Mucosa of gallbladder (tissue), 1 donor: ENCODE results near the gene OR4C45. TPM values are rescaled to one million over a fixed set of nuclear protein-coding genes. Genes with fewer than 3 reads are reported as not detected.
"Not testable (repeated sequence)": the region's sequence is repeated elsewhere in the genome, so short reads cannot be mapped to it uniquely, and the experiment has no call there.

Experiments
- DNase-seq: peaks from one replicate; pipeline ENCODE4 v3.0.0-alpha.2; 2020; ENCODE audit warnings: low spot score
- total RNA-seq: library from RNA; stranded (reverse); gene quantifications from one replicate; pipeline ENCODE4 v1.2.1, GENCODE V29; 2021
- donor health status: DM: no; HTN: no; CAD: no.

OR4C45 gene
- not detected for total RNA-seq

- DNase-seq = no peak
Measured at GRCh38 chr11:50032574-50032973, at the start of gene OR4C45. Gene OR4C45, plus strand, starts transcription at chr11:50032874.

GRCh38 chr11:49995565-49995964 lies 37.1 kb upstream of the OR4C45 start:
- peak; percentile 48 for DNase-seq

GRCh38 chr11:50030193-50030592 lies 2.5 kb upstream of the OR4C45 start:
- no peak for DNase-seq

GRCh38 chr11:50036239-50036638 lies 3.6 kb downstream of the OR4C45 start:
- DNase-seq = not testable (repeated sequence)

GRCh38 chr11:50037251-50037650 lies 4.6 kb downstream of the OR4C45 start:
- DNase-seq = no peak

GRCh38 chr11:50044647-50045046 lies 12.0 kb downstream of the OR4C45 start:
- DNase-seq = no peak

GRCh38 chr11:50063056-50063455 lies 30.4 kb downstream of the OR4C45 start:
- not testable (repeated sequence) for DNase-seq

GRCh38 chr11:50070389-50070788 lies 37.7 kb downstream of the OR4C45 start:
- no peak for DNase-seq

- DNase-seq = no peak
Measured at GRCh38 chr11:50071584-50072225, 39.0 kb downstream of the OR4C45 start.

- DNase-seq = no peak
Measured at GRCh38 chr11:50072226-50073112, 39.8 kb downstream of the OR4C45 start.

GRCh38 chr11:50073113-50074105 lies 40.7 kb downstream of the OR4C45 start:
- DNase-seq = no peak

GRCh38 chr11:50074161-50074560 lies 41.5 kb downstream of the OR4C45 start:
- DNase-seq = no peak

GRCh38 chr11:50075856-50076255 lies 43.2 kb downstream of the OR4C45 start:
- no peak for DNase-seq

- DNase-seq = no peak
Measured at GRCh38 chr11:50077526-50077925, 44.9 kb downstream of the OR4C45 start.

GRCh38 chr11:50078001-50078400 lies 45.3 kb downstream of the OR4C45 start:
- DNase-seq = no peak

GRCh38 chr11:50078946-50079345 lies 46.3 kb downstream of the OR4C45 start:
- DNase-seq = not testable (repeated sequence)

GRCh38 chr11:50080256-50080655 lies 47.6 kb downstream of the OR4C45 start:
- DNase-seq = no peak

Other genes with a start within 250 kb of the OR4C45 start
- gene OR4C13, start 80.5 kb upstream of the OR4C45 start, total RNA-seq = not detected
- gene OR4C12, start 50.3 kb upstream of the OR4C45 start, total RNA-seq = not detected